Activated CD4-positive, alpha-beta T cell treated with anti-CD3 and anti-CD28 coated beads, Interleukin-2, amount 10 ng/mL, durations not matched to agents 7 days and 5 days (primary cell): Measurements from ENCODE around the gene SLC25A21. TPM values are rescaled to one million over a fixed set of nuclear protein-coding genes. Genes with fewer than 3 reads are reported as not detected.
"Not testable (repeated sequence)": the region's sequence is repeated elsewhere in the genome, so short reads cannot be mapped to it uniquely, and the experiment has no call there.

ENCODE experiments used
- CTCF ChIA-PET: fragments of 350-600 bp; sonication (Branson Sonifier 250); formaldehyde crosslinking; loops from one replicate; lab custom pipeline; 2021; ENCODE audit warnings: antibody characterized with exemption; lab: Charles Lee
- POLR2A ChIA-PET: fragments of 350-600 bp; sonication (Branson Sonifier 250); formaldehyde crosslinking; loops from one replicate; lab custom pipeline; 2021; ENCODE audit warnings: antibody characterized with exemption; lab: Charles Lee
- DNase-seq: peaks from one replicate; pipeline ENCODE4 v3.0.0-alpha.2; 2020
- H3K27ac Mint-ChIP-seq: one replicate; pipeline ENCODE4 v1.8.0; 2021; ENCODE audit warnings: mild to moderate bottlenecking, moderate library complexity, mixed read lengths
- H3K27me3 Mint-ChIP-seq: one replicate; pipeline ENCODE4 v1.8.0; 2021; ENCODE audit warnings: mixed read lengths
- H3K36me3 Mint-ChIP-seq: one replicate; pipeline ENCODE4 v1.8.0; 2021; ENCODE audit warnings: low read depth, mixed read lengths
- H3K4me1 Mint-ChIP-seq: one replicate; pipeline ENCODE4 v1.8.0; 2021; ENCODE audit warnings: mixed read lengths
- H3K4me3 Mint-ChIP-seq: one replicate; pipeline ENCODE4 v1.8.0; 2021; ENCODE audit warnings: mild to moderate bottlenecking, moderate library complexity, mixed read lengths
- H3K9me3 Mint-ChIP-seq: one replicate; pipeline ENCODE4 v1.8.0; 2021; ENCODE audit warnings: mixed read lengths
- total RNA-seq, 2 experiments: library from RNA; stranded (reverse); gene quantifications; one replicate each; pipeline ENCODE4 v1.2.3, GENCODE V29; 2021

SLC25A21 gene
- total RNA-seq, 2 experiments from 2014 or later = not detected

- no peak overlapping the region for H3K27ac Mint-ChIP-seq
- no peak for DNase-seq
- ChIA-PET CTCF (no interaction called here), POLR2A (no interaction called here)
- H3K9me3 Mint-ChIP-seq = no peaks in the 10 kb centered on the region
- no peak overlapping the region for H3K4me3 Mint-ChIP-seq
- no peaks in the 10 kb centered on the region for H3K4me1 Mint-ChIP-seq
- H3K27me3 Mint-ChIP-seq = no peaks in the 10 kb centered on the region
- no peaks in the 10 kb centered on the region for H3K36me3 Mint-ChIP-seq
Observed at GRCh38 chr14:37179896-37180502, 7.6 kb upstream of the SLC25A21 start.

GRCh38 chr14:37172936-37173614 lies 669 bp upstream of the SLC25A21 start:
- peaks cover 21% of the 10 kb centered on the region for H3K27me3 Mint-ChIP-seq
- no peak overlapping the region for H3K27ac Mint-ChIP-seq
- H3K4me3 Mint-ChIP-seq = no peak overlapping the region
- H3K4me1 Mint-ChIP-seq = no peaks in the 10 kb centered on the region
- H3K36me3 Mint-ChIP-seq = no peaks in the 10 kb centered on the region
- POLR2A ChIA-PET = no interaction called here
- DNase-seq = no peak
- no peaks in the 10 kb centered on the region for H3K9me3 Mint-ChIP-seq
- CTCF ChIA-PET = no interaction called here

- POLR2A ChIA-PET = no interaction called here
- H3K27me3 Mint-ChIP-seq = peaks cover 21% of the 10 kb centered on the region
- H3K27ac Mint-ChIP-seq = no peak overlapping the region
- no peaks in the 10 kb centered on the region for H3K4me1 Mint-ChIP-seq
- no peaks in the 10 kb centered on the region for H3K9me3 Mint-ChIP-seq
- no peak overlapping the region for H3K4me3 Mint-ChIP-seq
- DNase-seq = no peak
- CTCF ChIA-PET = no interaction called here
- H3K36me3 Mint-ChIP-seq = no peaks in the 10 kb centered on the region
Observed at GRCh38 chr14:37171678-37172023, 755 bp downstream of the SLC25A21 start.

- DNase-seq = no peak
- Mint-ChIP-seq H3K27me3 (peaks cover 21% of the 10 kb centered on the region), H3K27ac (no peak overlapping the region), H3K36me3 (no peaks in the 10 kb centered on the region), H3K9me3 (no peaks in the 10 kb centered on the region), H3K4me1 (no peaks in the 10 kb centered on the region), H3K4me3 (no peak overlapping the region)
- ChIA-PET CTCF (no interaction called here), POLR2A (no interaction called here)
Observed at GRCh38 chr14:37170993-37171392, 1.4 kb downstream of the SLC25A21 start.

- POLR2A ChIA-PET = no interaction called here
- Mint-ChIP-seq H3K27ac (no peak overlapping the region), H3K4me3 (no peak overlapping the region), H3K36me3 (no peaks in the 10 kb centered on the region), H3K9me3 (no peaks in the 10 kb centered on the region), H3K27me3 (peaks cover 21% of the 10 kb centered on the region), H3K4me1 (no peaks in the 10 kb centered on the region)
- CTCF ChIA-PET = no interaction called here
- DNase-seq = no peak
Observed at GRCh38 chr14:37170237-37170636, 2.2 kb downstream of the SLC25A21 start.

- Mint-ChIP-seq H3K4me3 (no peak overlapping the region), H3K9me3 (no peaks in the 10 kb centered on the region), H3K27ac (no peak overlapping the region), H3K4me1 (no peaks in the 10 kb centered on the region), H3K27me3 (peaks cover 18% of the 10 kb centered on the region), H3K36me3 (no peaks in the 10 kb centered on the region)
- ChIA-PET CTCF (no interaction called here), POLR2A (no interaction called here)
- no peak for DNase-seq
Observed at GRCh38 chr14:37168721-37169120, 3.7 kb downstream of the SLC25A21 start.

- H3K36me3 Mint-ChIP-seq = no peaks in the 10 kb centered on the region
- H3K4me3 Mint-ChIP-seq = no peak overlapping the region
- H3K4me1 Mint-ChIP-seq = no peaks in the 10 kb centered on the region
- H3K9me3 Mint-ChIP-seq = no peaks in the 10 kb centered on the region
- no peak overlapping the region for H3K27ac Mint-ChIP-seq
- no peak for DNase-seq
- ChIA-PET CTCF (no interaction called here), POLR2A (no interaction called here)
- H3K27me3 Mint-ChIP-seq = peaks cover 9% of the 10 kb centered on the region
Observed at GRCh38 chr14:37167151-37168047, 5.0 kb downstream of the SLC25A21 start.

- no peak for DNase-seq
- Mint-ChIP-seq H3K27ac (no peak overlapping the region), H3K36me3 (no peaks in the 10 kb centered on the region), H3K27me3 (no peaks in the 10 kb centered on the region), H3K4me1 (no peaks in the 10 kb centered on the region), H3K4me3 (no peak overlapping the region), H3K9me3 (no peaks in the 10 kb centered on the region)
- ChIA-PET CTCF (no interaction called here), POLR2A (no interaction called here)
Observed at GRCh38 chr14:37165794-37166193, 6.6 kb downstream of the SLC25A21 start.

- DNase-seq, H3K27me3 Mint-ChIP-seq, POLR2A ChIA-PET: not testable (repeated sequence)
Observed at GRCh38 chr14:37162307-37162706, 10.1 kb downstream of the SLC25A21 start.

GRCh38 chr14:37157987-37158386 lies 14.4 kb downstream of the SLC25A21 start:
- H3K4me1 Mint-ChIP-seq = no peaks in the 10 kb centered on the region
- H3K9me3 Mint-ChIP-seq = peaks cover 6% of the 10 kb centered on the region
- CTCF ChIA-PET = no interaction called here
- H3K36me3 Mint-ChIP-seq = no peaks in the 10 kb centered on the region
- H3K4me3 Mint-ChIP-seq = no peak overlapping the region
- POLR2A ChIA-PET = no interaction called here
- no peak for DNase-seq
- H3K27me3 Mint-ChIP-seq = no peaks in the 10 kb centered on the region
- no peak overlapping the region for H3K27ac Mint-ChIP-seq

More at GRCh38 chr14:37162307-37162706, 10.1 kb downstream of the SLC25A21 start:
- not testable (repeated sequence) for H3K27ac Mint-ChIP-seq, H3K9me3 Mint-ChIP-seq, H3K4me1 Mint-ChIP-seq, H3K4me3 Mint-ChIP-seq, H3K36me3 Mint-ChIP-seq
- CTCF ChIA-PET = interaction anchor here (1.2 kb wide), 1 partner anchor 12 kb away, joined by 3 read pairs; no protein-coding TSS in a partner anchor

- H3K27me3 Mint-ChIP-seq = no peaks in the 10 kb centered on the region
- no peak overlapping the region for H3K4me3 Mint-ChIP-seq
- H3K27ac Mint-ChIP-seq = no peak overlapping the region
- no peaks in the 10 kb centered on the region for H3K4me1 Mint-ChIP-seq
- DNase-seq = no peak
- H3K36me3 Mint-ChIP-seq = no peaks in the 10 kb centered on the region
- peaks cover 6% of the 10 kb centered on the region for H3K9me3 Mint-ChIP-seq
- ChIA-PET POLR2A (no interaction called here), CTCF (no interaction called here)
Observed at GRCh38 chr14:37153483-37153882, 18.9 kb downstream of the SLC25A21 start.

- H3K4me3 Mint-ChIP-seq = no peak overlapping the region
- DNase-seq = no peak
- no peaks in the 10 kb centered on the region for H3K4me1 Mint-ChIP-seq
- no peak overlapping the region for H3K27ac Mint-ChIP-seq
- H3K9me3 Mint-ChIP-seq = peaks cover 6% of the 10 kb centered on the region
- no peaks in the 10 kb centered on the region for H3K36me3 Mint-ChIP-seq
- no peaks in the 10 kb centered on the region for H3K27me3 Mint-ChIP-seq
- ChIA-PET CTCF (no interaction called here), POLR2A (no interaction called here)
Observed at GRCh38 chr14:37153005-37153404, 19.4 kb downstream of the SLC25A21 start.

- H3K4me1 Mint-ChIP-seq = no peaks in the 10 kb centered on the region
- H3K27me3 Mint-ChIP-seq = no peaks in the 10 kb centered on the region
- ChIA-PET CTCF (interaction anchor here (0.7 kb wide), 1 partner anchor 11 kb away, joined by 3 read pairs; no protein-coding TSS in a partner anchor), POLR2A (no interaction called here)
- H3K36me3 Mint-ChIP-seq = no peaks in the 10 kb centered on the region
- H3K27ac Mint-ChIP-seq = no peak overlapping the region
- no peak for DNase-seq
- H3K4me3 Mint-ChIP-seq = no peak overlapping the region
- peaks cover 6% of the 10 kb centered on the region for H3K9me3 Mint-ChIP-seq
Observed at GRCh38 chr14:37150414-37150813, 22.0 kb downstream of the SLC25A21 start.
